ENCODE data around the gene MAGI2.

The MAGI2 gene

GRCh38 chr7:79141252-79141651, 312.2 kb downstream of the MAGI2 start (continued):
- no peak for TF ChIP-seq RARB (CRISPR knock-in tag; IDR thresholded peaks at IDR 0.05)

- peak; percentile 53; the same call in 2 of the 3 replicates for ATAC-seq
- TF ChIP-seq GLIS3 (CRISPR knock-in tag; IDR thresholded peaks at IDR 0.05) (no peak), ESRRG (CRISPR knock-in tag; IDR thresholded peaks at IDR 0.05) (no peak), ZNF8 (CRISPR knock-in tag; IDR thresholded peaks at IDR 0.05) (no peak), ZNF70 (CRISPR knock-in tag; IDR thresholded peaks at IDR 0.05) (no peak), ZFP30 (CRISPR knock-in tag; IDR thresholded peaks at IDR 0.05) (no peak), CSRNP3 (CRISPR knock-in tag; IDR thresholded peaks at IDR 0.05) (no peak)
These were observed 315.5 kb downstream of the MAGI2 start for GRCh38 chr7:79137942-79138341.

- TF ChIP-seq POU6F1 (CRISPR knock-in tag; IDR thresholded peaks at IDR 0.05; ENCODE audit: borderline replicate concordance, low read depth) = no peak
- no peak for TF ChIP-seq RARB (CRISPR knock-in tag; IDR thresholded peaks at IDR 0.05)
- TF ChIP-seq ZNF8 (CRISPR knock-in tag; IDR thresholded peaks at IDR 0.05) = no peak
- TF ChIP-seq ZFP30 (CRISPR knock-in tag; IDR thresholded peaks at IDR 0.05) = no peak
- no peak for ATAC-seq
These were observed 320.5 kb downstream of the MAGI2 start for GRCh38 chr7:79132844-79133451.

GRCh38 chr7:79130715-79131114, 322.8 kb downstream of the MAGI2 start:
- no peak for ATAC-seq
- no peak for TF ChIP-seq RARB (CRISPR knock-in tag; IDR thresholded peaks at IDR 0.05)
- no peak for TF ChIP-seq ZFP30 (CRISPR knock-in tag; IDR thresholded peaks at IDR 0.05)

GRCh38 chr7:79124331-79124730, 329.1 kb downstream of the MAGI2 start:
- TF ChIP-seq ZNF70 (CRISPR knock-in tag; IDR thresholded peaks at IDR 0.05) = no peak
- no peak for TF ChIP-seq GLIS3 (CRISPR knock-in tag; IDR thresholded peaks at IDR 0.05)
- TF ChIP-seq POU6F1 (CRISPR knock-in tag; IDR thresholded peaks at IDR 0.05; ENCODE audit: borderline replicate concordance, low read depth) = no peak
- no peak for TF ChIP-seq OSR1 (CRISPR knock-in tag; IDR thresholded peaks at IDR 0.05)
- no peak for TF ChIP-seq TOX (CRISPR knock-in tag; IDR thresholded peaks at IDR 0.05; ENCODE audit: borderline replicate concordance)
- TF ChIP-seq SNAI2 (CRISPR knock-in tag; IDR thresholded peaks at IDR 0.05) = no peak
- no peak for TF ChIP-seq TCF4 (CRISPR knock-in tag; IDR thresholded peaks at IDR 0.05; ENCODE audit: borderline replicate concordance)
- TF ChIP-seq ZC3H10 (CRISPR knock-in tag; IDR thresholded peaks at IDR 0.05) = no peak
- TF ChIP-seq BACH2 (CRISPR knock-in tag; IDR thresholded peaks at IDR 0.05; ENCODE audit: borderline replicate concordance) = no peak
- no peak for TF ChIP-seq PATZ1 (CRISPR knock-in tag; IDR thresholded peaks at IDR 0.05; ENCODE audit: borderline replicate concordance)
- TF ChIP-seq TSHZ2 (CRISPR knock-in tag; IDR thresholded peaks at IDR 0.05) = no peak
- TF ChIP-seq ISL1 (CRISPR knock-in tag; IDR thresholded peaks at IDR 0.05) = no peak
- no peak for TF ChIP-seq CREB5 (CRISPR knock-in tag; IDR thresholded peaks at IDR 0.05; ENCODE audit: low read depth)
- TF ChIP-seq RARB (CRISPR knock-in tag; IDR thresholded peaks at IDR 0.05) = no peak
- no peak for TF ChIP-seq CSDC2 (CRISPR knock-in tag; IDR thresholded peaks at IDR 0.05)
- TF ChIP-seq ZNF8 (CRISPR knock-in tag; IDR thresholded peaks at IDR 0.05) = no peak
- no peak for ATAC-seq

Data from SK-N-SH treated with all-trans-retinoic acid at 6 μM for 48 hours (cell line).